Body of pancreas (tissue), 4 donors: ENCODE results near the gene NCAPD3.

ENCODE experiments used
- CTCF ChIP-seq, 7 experiments: fragments of 450-650 bp in 4 of 7; fragments of 200-600 bp in 3 of 7; sonication (generic) in 3 of 7; IDR thresholded peaks; one replicate each; pipeline ENCODE4 v1.5.1; 2016 to 2019; ENCODE audit warnings: antibody characterized with exemption in 7 of 7
- POLR2A ChIP-seq, 3 donors: fragments of 450-650 bp; IDR thresholded peaks; one replicate each; pipeline ENCODE4 v1.6.1; 2016; ENCODE audit warnings: antibody characterized with exemption in 3 of 3, mild to moderate bottlenecking in 2 of 3

DNA sequence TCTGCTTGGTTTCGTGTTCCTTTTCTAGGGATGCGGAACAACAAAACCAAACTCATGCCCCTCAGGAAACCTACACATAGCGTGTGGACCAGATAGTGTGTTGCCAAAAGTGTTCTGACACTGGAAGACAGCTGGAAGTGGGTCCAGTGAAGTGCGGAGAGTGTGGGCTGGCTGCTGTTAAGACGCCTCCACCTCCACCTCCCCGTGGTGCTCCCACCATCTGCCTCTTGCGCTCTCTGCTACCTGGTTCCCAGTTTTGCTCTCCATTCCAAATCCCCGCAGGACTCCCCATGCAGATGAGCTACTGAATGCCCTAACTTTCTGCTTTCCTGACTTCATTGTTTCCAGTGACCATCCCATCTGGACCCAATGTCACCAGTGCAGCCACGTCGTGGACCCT, 51.8 kb downstream of the NCAPD3 start:
- no peak for TF ChIP-seq POLR2A (IDR thresholded peaks at IDR 0.05)
- TF ChIP-seq CTCF (IDR thresholded peaks at IDR 0.05), result no peak
